GM18511 (cell line): Measurements from ENCODE around the gene SLC6A8.

Source experiments
- ATAC-seq: cut with Tn5 transposase; IDR thresholded peaks from one replicate; pipeline ENCODE4 v1.9.1; 2021; ENCODE audit warnings: mild to moderate bottlenecking, moderate library complexity; ENCODE audit not compliant: unreplicated experiment

The SLC6A8 gene

GRCh38 chrX:153687121-153688039, at the start of gene SLC6A8:
Gene SLC6A8, plus strand, starts transcription at chrX:153687926. Its CDS starts 649 bp downstream, at chrX:153688575.
- no peak for ATAC-seq

DNA sequence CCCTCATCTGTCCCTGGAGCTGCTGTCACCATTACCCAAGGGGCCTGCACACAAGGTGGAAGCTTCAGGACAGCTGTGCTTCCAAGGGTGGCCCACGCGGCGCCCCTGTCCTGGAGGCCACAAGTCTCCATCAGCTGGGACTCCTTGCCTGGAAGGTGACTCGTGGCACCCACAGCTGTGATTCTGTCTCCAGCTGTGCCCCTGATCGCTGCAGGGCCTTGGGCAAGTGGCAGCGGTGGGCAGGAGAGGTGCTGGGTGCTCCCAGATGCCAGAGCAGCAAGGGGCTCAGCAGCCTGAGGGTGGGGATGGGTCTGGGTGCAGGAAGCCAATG, 49.7 kb upstream of the SLC6A8 start:
- ATAC-seq: no peak

DNA sequence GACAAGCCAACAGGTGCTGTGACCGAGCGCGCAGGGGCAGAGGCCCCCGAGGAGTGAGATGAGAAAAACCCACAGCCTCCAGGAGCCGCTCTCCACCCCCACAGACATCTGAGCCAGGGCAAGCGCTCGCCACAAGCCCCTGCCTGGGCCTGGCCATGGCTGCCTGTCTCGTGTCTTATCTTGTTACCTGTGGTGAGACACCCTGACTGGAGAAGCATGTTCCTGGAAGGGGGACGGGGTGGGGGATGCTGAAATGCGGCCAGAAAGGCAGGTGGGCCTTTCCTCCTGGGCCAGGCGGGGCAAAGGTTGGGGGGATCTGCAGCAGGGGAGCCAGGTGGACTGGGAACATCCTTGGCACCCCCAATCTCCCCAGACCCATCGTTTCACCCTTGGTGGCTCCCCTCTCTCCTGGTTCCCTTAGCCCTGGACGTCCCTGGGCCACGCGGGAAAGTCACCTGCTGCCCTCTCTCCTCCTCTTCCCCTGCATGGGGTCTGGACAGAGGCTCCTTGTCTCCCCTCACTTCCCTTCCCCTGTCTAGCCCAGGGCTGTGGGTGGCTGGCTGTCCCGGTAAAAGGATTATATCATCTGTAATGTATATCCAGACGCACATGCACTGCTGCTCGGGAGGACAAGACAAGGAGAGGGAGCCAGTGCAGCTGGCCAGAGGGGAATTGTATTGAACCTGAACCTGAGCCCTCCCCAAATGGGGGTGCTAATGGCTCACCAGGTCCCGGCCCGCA, 49.1 kb upstream of the SLC6A8 start:
- ATAC-seq: no peak

GRCh38 chrX:153639177-153640044, 48.3 kb upstream of the SLC6A8 start:
- ATAC-seq: no peak

DNA sequence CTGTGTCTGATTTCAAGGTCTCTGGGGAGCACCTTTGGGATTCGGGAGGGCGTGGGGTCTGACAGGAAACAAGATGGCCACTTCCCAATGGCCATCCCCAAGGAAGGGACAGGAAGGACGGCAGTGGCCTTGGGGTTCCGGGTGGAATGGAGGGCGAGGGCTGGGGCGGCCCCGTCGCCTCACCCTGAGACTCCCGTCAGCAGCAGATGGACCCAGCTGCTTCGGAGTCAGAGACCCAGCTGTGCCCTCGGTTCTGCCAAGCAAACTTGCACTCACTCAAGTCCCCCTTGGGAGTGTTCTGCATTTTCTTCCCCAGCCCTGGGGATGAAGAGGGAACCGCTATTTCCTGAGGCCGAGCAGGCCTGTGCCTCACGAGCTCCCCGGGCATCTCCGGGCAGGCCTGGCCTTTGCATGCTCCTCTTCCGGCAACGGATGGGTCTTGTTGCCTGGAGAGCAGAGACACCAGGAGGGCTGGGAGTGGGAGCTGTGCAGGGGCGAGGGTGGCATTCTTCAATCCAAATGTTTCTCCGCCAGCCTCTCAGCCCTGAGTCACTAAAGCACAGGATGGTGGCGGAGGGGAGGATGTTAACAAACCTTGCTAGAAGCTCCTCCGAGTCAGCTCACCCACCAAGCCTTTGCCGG, 47.6 kb upstream of the SLC6A8 start:
- no peak for ATAC-seq

- ATAC-seq: no peak
These were observed 46.8 kb upstream of the SLC6A8 start for GRCh38 chrX:153640736-153641575.

DNA sequence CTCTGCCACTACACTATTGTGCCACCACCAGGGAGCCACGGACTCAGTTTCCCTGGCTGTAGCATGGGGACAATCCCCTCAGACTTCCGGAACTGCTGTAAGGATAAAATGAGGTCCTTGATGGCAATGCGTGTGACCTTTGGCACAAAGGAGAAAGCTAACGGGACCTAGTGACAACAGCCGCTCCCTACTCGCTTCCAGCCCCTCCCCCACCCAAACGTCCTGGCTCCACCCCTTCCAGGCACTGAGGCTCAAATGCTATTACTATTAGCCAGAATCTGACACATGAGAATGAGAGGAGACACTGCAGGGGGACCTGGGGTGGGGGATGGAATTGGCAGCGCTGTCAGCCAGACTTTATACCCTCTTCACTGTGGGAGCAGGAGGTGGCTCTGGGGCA, 46.1 kb upstream of the SLC6A8 start:
- ATAC-seq: no peak

DNA sequence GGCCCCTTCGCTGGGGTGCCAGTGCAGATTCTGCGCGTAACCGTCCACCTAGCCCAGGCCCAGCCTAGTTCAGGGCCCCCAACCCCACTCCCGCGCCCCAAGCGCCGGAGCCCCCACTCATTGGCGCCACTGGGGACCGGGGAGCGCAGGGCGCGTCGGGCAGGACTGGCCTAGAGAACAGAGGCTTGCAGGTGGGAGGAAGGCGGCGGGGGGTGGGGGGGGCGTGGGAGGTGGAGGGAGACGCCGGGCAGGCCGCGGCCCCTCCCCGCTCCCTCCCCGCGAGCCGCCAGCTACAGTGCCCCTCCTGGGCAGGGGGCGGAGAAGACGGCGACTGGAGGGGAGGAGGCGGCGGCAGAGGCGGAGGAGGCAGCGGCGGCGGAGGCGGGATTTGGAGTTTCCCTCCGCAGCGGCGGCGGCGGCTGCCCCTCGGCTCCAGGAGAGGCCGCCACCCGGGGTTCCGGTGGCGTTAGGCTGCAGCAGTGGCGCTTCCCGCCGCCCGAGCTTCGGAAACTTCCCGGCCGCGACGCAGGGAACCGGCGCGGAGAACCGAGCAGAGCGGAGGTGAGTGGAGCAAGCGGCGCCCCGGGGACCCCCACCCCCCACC, 45.6 kb upstream of the SLC6A8 start:
- ATAC-seq: no peak

- ATAC-seq: no peak
These were observed 44.9 kb upstream of the SLC6A8 start for GRCh38 chrX:153642655-153643430.

DNA sequence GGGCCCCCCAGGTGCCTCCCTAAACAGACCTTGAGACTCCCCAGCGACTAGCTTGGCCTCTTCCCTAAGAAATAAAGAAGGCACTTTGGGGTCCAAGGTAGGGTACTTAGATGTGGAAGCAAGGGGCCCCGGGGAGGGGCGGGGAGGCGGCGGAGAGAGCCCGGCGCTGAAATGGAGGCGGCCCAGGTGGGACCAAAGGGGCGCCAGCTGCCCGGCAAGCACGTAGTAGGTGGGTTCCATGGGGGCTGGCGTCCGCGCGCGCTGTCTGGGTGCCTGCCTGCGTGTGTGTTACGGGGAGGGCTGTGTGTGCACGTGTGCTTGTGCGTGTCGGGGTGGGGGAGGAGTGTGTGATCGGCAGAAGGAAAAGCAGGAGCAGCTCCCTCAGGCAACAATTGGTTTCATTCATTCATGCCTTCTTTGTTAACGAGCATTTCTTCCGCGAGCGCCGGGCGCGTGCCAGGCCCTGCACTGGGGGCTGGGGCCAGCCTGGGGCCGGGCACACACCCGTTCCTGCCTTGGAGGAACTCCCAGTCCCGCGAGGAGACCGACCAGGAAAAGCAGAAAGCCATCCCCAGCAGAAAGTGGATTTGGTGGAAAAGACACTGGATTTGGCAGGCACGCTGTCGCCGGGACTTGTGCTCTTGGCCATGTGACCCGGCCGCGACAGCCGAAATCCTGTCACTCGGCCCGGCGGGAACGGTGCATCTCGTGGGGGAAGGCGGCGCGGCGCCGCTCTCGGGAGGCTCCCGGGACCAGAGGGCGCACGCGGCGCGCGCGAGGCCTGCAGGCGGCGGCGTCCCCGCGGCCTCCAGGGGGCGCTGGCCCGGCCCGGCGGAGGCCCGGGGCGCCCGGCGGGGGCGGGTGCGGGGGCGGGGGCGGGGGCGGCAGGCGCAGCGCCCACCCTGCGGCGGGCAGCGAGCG, 44.0 kb upstream of the SLC6A8 start:
- no peak for ATAC-seq

GRCh38 chrX:153644356-153645125, 43.2 kb upstream of the SLC6A8 start:
- ATAC-seq: no peak

DNA sequence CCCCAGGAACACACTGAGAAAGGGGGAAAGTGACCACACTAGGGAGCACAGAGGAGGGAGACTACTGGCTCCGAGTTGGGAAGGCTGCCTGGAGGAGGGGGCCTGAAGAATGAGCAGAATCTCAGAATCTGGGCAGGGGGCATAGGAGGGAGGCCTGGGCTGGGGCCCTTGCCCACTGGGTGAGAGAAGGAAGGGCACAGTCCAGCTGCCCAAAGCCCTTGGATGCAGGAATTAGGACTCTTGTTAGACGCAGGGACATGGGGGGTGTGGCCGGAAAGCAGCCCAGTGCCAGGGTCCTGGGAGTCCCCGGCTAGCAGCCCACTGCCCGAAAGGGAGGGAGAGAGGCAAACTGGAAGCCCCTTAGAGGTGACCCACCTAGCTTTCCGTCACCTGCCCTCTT, 42.6 kb upstream of the SLC6A8 start:
- ATAC-seq: no peak

GRCh38 chrX:153645921-153646488, 41.7 kb upstream of the SLC6A8 start:
- no peak for ATAC-seq

DNA sequence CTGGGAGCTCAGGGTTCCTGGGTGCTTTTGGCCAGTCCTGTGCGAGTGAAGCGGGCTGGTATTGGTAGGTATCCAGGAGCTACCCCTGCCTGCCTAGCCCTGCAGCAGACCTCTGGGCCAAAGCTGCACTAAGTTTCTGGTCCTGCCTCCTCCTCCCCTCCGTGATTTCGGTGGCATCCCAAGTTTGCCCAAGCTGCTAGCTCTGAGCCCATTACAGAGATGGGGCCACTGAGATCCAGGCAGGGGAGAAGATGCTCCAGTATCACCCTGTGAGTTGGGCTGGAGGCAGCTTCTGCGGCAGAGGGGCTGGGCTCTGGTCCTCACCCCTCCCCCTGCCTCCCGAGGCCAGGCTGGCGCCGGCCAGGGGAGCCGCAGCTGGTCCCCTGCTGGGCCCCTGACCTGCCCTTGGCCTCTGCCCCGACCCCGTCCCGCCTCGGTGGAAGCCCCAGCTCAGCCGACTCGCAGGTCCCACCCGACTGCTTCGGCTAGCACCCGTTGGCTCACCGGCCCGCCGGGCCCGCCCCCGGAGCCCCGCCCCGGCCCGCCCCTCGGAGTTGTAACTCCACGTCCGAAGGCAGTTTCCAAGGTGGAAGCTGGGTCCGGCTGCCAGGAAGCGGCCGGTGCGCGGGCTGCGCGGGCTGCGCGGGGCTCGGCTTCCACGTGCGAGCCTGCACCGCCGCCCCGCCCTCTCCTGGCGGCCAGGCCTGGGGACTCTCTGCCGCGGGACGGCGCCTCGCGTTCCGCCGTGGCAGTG, 40.9 kb upstream of the SLC6A8 start, which contains the start of gene DUSP9:
TSS of gene DUSP9 (plus strand) at position 584 of the 754 bp plus-strand sequence. CDS start 751 bp downstream, outside the sequence.
- no peak for ATAC-seq

DNA sequence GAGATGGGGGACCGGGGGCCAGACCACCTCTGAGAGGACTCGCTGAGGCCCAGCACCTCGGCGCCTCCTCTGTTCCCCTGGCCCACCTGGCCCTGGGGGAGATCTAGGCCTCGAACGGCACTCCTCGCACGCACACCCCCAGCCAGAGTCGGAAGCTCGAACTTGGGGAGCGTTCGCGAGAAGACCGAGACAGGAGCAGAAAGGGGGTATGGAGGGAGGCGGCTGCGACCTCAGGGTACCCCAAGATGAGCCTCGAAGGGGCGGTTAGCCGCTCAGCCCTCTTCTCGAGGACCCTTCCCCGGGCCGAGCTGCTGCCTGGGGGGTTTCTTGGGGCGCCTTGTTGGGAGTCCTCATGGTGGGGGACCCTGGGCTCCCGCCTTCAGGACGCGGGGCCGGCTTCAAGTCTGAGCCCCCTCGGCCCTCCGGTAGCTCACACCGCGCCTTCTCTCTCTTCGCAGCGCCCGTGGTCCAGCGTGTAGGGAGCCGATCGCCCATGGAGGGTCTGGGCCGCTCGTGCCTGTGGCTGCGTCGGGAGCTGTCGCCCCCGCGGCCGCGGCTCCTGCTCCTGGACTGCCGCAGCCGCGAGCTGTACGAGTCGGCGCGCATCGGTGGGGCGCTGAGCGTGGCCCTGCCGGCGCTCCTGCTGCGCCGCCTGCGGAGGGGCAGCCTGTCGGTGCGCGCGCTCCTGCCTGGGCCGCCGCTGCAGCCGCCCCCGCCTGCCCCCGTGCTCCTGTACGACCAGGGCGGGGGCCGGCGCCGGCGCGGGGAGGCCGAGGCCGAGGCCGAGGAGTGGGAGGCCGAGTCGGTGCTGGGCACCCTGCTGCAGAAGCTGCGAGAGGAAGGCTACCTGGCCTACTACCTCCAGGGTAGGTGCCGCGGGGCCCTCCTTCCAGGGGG, 40.0 kb upstream of the SLC6A8 start:
- ATAC-seq: no peak
